Bronchial epithelial cell (primary cell): ENCODE results near the gene KCNJ6. TPM values are rescaled to one million over a fixed set of nuclear protein-coding genes. Genes with fewer than 3 reads are reported as not detected.

Experiments
- DNase-seq: peaks from one replicate; pipeline ENCODE4 v3.0.0-alpha.2; 2010; ENCODE audit warnings: low read depth
- FAIRE-seq: peaks from 2 replicates; lab custom pipeline; 2011; peaks lifted over from hg19 to GRCh38; lab: Jason Lieb, UNC
- H3K27me3 ChIP-seq: 2 replicates; pipeline ENCODE4 v1.5.1; 2011; ENCODE audit warnings: low read length; ENCODE audit not compliant: control insufficient read depth, insufficient read depth
- H3K36me3 ChIP-seq: 2 replicates; pipeline ENCODE4 v1.5.1; 2011; ENCODE audit warnings: low read length; ENCODE audit not compliant: control insufficient read depth, insufficient read depth
- H3K4me3 ChIP-seq: 2 replicates; pipeline ENCODE4 v1.5.1; 2011; ENCODE audit warnings: mild to moderate bottlenecking, low read depth, low read length, control low read depth
- CTCF ChIP-seq: IDR thresholded peaks from 2 replicates; pipeline ENCODE4 v1.5.1; 2011; ENCODE audit warnings: mild to moderate bottlenecking, moderate library complexity, low read length, control low read depth, inconsistent platforms; ENCODE audit not compliant: insufficient read depth, severe bottlenecking
- total RNA-seq: library from RNA; depleted of rRNA; stranded (reverse); fragments of >200 nt; gene quantifications from 2 replicates; pipeline ENCODE4 v1.2.1, GENCODE V29; 2014

KCNJ6 gene
- total RNA-seq, 1 donor from 2014 or later: not detected

- Histone ChIP-seq H3K27me3 (no peaks in the 10 kb centered on the region), H3K36me3 (no peaks in the 10 kb centered on the region), H3K4me3 (no peak overlapping the region)
- DNase-seq (no peak), FAIRE-seq (peak; percentile 76)
- no peak for TF ChIP-seq CTCF
These were observed 301.8 kb downstream of the KCNJ6 start for GRCh38 chr21:37614351-37614875.

DNA sequence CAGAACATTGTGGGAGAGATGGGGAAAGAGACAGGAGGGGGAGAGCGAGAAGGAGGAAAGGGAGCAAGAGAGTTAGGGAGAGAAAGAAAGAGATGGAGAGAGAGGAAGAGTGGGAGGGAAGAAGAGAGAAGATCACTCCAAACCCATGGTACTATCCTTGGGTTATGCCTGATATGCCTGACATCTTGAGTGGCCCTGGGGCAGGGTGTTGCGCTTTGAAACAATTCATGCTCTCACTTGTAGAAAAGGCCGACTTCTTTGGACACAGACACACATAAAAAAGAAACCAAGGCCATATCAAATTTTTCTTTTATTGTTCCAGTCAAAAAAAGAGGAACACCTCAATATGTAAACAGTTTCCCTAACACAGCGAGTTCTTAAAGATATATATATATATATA, 309.2 kb downstream of the KCNJ6 start:
- H3K4me3 ChIP-seq: no peak overlapping the region
- DNase-seq (no peak), FAIRE-seq (no peak)
- peaks cover 2% of the 10 kb centered on the region for H3K27me3 ChIP-seq
- no peak for TF ChIP-seq CTCF
- H3K36me3 ChIP-seq: no peaks in the 10 kb centered on the region

- H3K36me3 ChIP-seq: no peaks in the 10 kb centered on the region
- no peak for DNase-seq
- no peak for TF ChIP-seq CTCF
- peaks cover 2% of the 10 kb centered on the region for H3K27me3 ChIP-seq
- H3K4me3 ChIP-seq: no peak overlapping the region
- no peak for FAIRE-seq
These were observed 309.7 kb downstream of the KCNJ6 start for GRCh38 chr21:37606549-37606948.

DNA sequence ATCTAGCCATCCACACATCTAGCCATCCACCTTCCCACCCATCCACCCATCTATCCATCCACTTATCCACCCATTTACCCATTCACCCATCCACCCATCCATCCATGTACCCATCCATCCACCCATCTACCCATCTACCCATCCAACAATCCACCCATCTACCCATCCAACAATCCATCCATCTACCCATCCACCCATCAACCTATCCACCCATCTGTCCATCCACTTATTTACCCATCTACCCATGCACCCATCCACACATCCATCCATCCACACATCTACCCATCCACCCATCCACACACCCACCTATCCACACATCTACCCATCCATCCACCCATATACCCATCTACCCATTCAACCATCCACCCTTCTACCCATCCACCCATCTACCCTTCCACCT, 311.3 kb downstream of the KCNJ6 start:
- DNase-seq: no peak
- no peak for FAIRE-seq
- no peak for TF ChIP-seq CTCF

DNA sequence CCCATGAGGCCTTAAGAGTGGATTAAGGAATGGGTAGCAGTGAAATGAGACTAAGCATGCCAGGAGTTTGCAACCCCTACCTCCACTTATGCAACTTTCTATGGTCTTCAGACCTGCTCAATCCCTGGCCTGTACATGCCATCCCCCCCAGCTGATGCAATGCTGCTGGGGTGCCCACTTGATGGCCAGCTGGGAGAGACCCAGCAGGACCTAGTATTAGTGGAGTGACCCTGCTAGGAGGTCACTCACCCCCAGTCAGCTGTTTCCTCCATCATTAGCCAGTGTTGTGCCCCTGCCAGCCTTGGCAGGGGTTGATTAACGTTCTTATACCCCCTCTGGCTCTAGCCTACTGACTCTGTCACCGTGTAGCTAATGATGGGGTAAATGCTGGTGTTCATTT, 313.1 kb downstream of the KCNJ6 start:
- Histone ChIP-seq H3K4me3 (no peak overlapping the region), H3K36me3 (no peaks in the 10 kb centered on the region), H3K27me3 (peaks cover 2% of the 10 kb centered on the region)
- TF ChIP-seq CTCF: no peak
- DNase-seq: no peak
- no peak for FAIRE-seq

More for the DNA sequence above, 311.3 kb downstream of the KCNJ6 start:
- H3K27me3 ChIP-seq: peaks cover 2% of the 10 kb centered on the region
- no peaks in the 10 kb centered on the region for H3K36me3 ChIP-seq
- H3K4me3 ChIP-seq: no peak overlapping the region

GRCh38 chr21:37601915-37602314, 314.3 kb downstream of the KCNJ6 start:
- no peaks in the 10 kb centered on the region for H3K27me3 ChIP-seq
- H3K36me3 ChIP-seq: no peaks in the 10 kb centered on the region
- H3K4me3 ChIP-seq: no peak overlapping the region
- TF ChIP-seq CTCF: no peak
- FAIRE-seq (no peak), DNase-seq (no peak)
